ENCODE results near the gene PVALEF.

PVALEF gene

GRCh38 chr17:81180836-81181810 lies 15.8 kb downstream of the PVALEF start:
- no peak for DNase-seq (ENCODE audit: low spot score)
- TF ChIP-seq, protein P1, sequence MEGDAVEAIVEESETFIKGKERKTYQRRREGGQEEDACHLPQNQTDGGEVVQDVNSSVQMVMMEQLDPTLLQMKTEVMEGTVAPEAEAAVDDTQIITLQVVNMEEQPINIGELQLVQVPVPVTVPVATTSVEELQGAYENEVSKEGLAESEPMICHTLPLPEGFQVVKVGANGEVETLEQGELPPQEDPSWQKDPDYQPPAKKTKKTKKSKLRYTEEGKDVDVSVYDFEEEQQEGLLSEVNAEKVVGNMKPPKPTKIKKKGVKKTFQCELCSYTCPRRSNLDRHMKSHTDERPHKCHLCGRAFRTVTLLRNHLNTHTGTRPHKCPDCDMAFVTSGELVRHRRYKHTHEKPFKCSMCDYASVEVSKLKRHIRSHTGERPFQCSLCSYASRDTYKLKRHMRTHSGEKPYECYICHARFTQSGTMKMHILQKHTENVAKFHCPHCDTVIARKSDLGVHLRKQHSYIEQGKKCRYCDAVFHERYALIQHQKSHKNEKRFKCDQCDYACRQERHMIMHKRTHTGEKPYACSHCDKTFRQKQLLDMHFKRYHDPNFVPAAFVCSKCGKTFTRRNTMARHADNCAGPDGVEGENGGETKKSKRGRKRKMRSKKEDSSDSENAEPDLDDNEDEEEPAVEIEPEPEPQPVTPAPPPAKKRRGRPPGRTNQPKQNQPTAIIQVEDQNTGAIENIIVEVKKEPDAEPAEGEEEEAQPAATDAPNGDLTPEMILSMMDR (IDR thresholded peaks at IDR 0.05; ENCODE audit: borderline replicate concordance, control extremely low read depth, extremely low read depth, insufficient read depth, missing control alignments) = no peak
- in situ Hi-C loops (cut with MboI; ENCODE audit: low sequenced_read_pairs, unreplicated experiment) = no loop called here

- in situ Hi-C loops (cut with MboI; ENCODE audit: low sequenced_read_pairs, unreplicated experiment) = no loop called here
- no peak for DNase-seq (ENCODE audit: low spot score)
- TF ChIP-seq, protein P1 (IDR thresholded peaks at IDR 0.05; ENCODE audit: borderline replicate concordance, control extremely low read depth, extremely low read depth, insufficient read depth, missing control alignments) = no peak
Measured at GRCh38 chr17:81181811-81182185, 16.5 kb downstream of the PVALEF start.

DNA sequence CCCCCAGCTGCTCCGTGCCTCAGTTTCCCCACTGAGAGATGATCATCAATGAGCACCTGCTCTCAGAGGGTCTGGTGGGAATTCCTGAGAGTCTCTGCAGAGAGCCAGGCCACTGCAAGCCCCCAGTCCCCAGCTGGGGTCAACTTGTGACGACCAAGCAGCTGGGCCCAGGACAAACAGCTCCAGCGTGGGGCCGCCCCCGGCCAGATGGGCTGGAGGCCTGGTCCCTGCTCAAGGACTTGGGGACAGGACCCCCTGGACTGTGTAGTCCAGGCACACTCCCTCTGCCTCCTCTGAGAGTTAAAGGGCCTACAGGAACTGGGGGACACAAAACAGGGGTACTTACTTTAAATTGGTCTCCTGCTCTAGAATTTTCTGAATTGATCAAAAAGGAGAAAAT lies 17.3 kb downstream of the PVALEF start:
- in situ Hi-C loops (cut with MboI; ENCODE audit: low sequenced_read_pairs, unreplicated experiment) = no loop called here

GRCh38 chr17:81183316-81183715 lies 18.0 kb downstream of the PVALEF start:
- TF ChIP-seq, protein P1 (IDR thresholded peaks at IDR 0.05; ENCODE audit: borderline replicate concordance, control extremely low read depth, extremely low read depth, insufficient read depth, missing control alignments) = no peak
- in situ Hi-C loops (cut with MboI; ENCODE audit: low sequenced_read_pairs, unreplicated experiment) = no loop called here
- DNase-seq (ENCODE audit: low spot score) = no peak

More for the DNA sequence above, 17.3 kb downstream of the PVALEF start:
- TF ChIP-seq, protein P1 (IDR thresholded peaks at IDR 0.05; ENCODE audit: borderline replicate concordance, control extremely low read depth, extremely low read depth, insufficient read depth, missing control alignments) = no peak
- no peak for DNase-seq (ENCODE audit: low spot score)

GRCh38 chr17:81183807-81184206 lies 18.5 kb downstream of the PVALEF start:
- TF ChIP-seq, protein P1 (IDR thresholded peaks at IDR 0.05; ENCODE audit: borderline replicate concordance, control extremely low read depth, extremely low read depth, insufficient read depth, missing control alignments) = no peak
- in situ Hi-C loops (cut with MboI; ENCODE audit: low sequenced_read_pairs, unreplicated experiment) = no loop called here
- no peak for DNase-seq (ENCODE audit: low spot score)

DNA sequence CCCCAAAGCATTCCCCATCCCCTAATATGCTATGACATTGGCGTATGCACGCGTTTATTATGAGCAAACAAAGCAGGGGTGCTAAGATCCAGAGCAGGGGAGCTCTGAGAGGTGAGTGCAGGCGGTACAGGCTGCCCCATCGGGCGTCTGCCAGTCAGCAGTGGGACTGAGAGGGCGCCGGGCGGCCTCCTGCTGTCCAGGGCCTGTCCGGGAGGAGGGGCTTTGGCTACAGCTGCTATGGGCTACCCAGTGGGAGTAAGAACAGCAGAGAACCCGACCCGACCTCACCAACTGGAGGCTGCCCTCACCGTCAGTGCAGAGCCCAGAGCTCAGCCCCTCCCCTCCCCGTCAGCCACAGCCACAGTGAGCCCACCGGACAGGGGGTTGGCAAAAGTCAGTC lies 19.2 kb downstream of the PVALEF start:
- TF ChIP-seq, protein P1 (IDR thresholded peaks at IDR 0.05; ENCODE audit: borderline replicate concordance, control extremely low read depth, extremely low read depth, insufficient read depth, missing control alignments) = no peak
- in situ Hi-C loops (cut with MboI; ENCODE audit: low sequenced_read_pairs, unreplicated experiment) = no loop called here
- no peak for DNase-seq (ENCODE audit: low spot score)
